ENCODE results near the gene ESF1.

The ESF1 gene

GRCh38 chr20:13676682-13677081, 108.0 kb downstream of the ESF1 start:
- Histone ChIP-seq H2AK5ac (ENCODE audit: low read length, severe bottlenecking) (no peak overlapping the region), H2BK12ac (ENCODE audit: low read length in 2 of 2) (no peak overlapping the region), H3K4me3 (ENCODE audit: insufficient read depth in 1 of 2, low read depth in 1 of 2, low read length in 2 of 2) (no peak overlapping the region), H3K9ac (ENCODE audit: low read length) (no peak overlapping the region), H3K9me3 (ENCODE audit: control insufficient read depth, low read length) (no peaks in the 10 kb centered on the region), H3K27me3 (ENCODE audit: control insufficient read depth in 1 of 2, insufficient read depth in 1 of 2, low read length in 2 of 2) (no peaks in the 10 kb centered on the region), H2BK5ac (ENCODE audit: low read depth, low read length, poor library complexity, severe bottlenecking) (no peak overlapping the region), H3K4me2 (ENCODE audit: low read length, poor library complexity, severe bottlenecking) (no peak overlapping the region), H2BK120ac (ENCODE audit: low read depth, low read length) (no peak overlapping the region), H2BK15ac (ENCODE audit: low read depth, poor library complexity, severe bottlenecking) (no peak overlapping the region), H3K4me1 (ENCODE audit: control insufficient read depth, insufficient read depth, low read depth, low read length) (no peaks in the 10 kb centered on the region), H3K18ac (ENCODE audit: low read depth in 1 of 2, low read length in 2 of 2) (no peak overlapping the region), H3K4ac (ENCODE audit: low read depth in 1 of 2, low read length in 2 of 2) (no peak overlapping the region), H4K8ac (ENCODE audit: low read length) (no peak overlapping the region), H3K23ac (ENCODE audit: low read length in 2 of 2) (no peak overlapping the region), H3K36me3 (ENCODE audit: control insufficient read depth in 1 of 2, insufficient read depth in 2 of 2, low read depth in 1 of 2, low read length in 2 of 2) (no peaks in the 10 kb centered on the region), H3K14ac (ENCODE audit: low read length in 2 of 2) (no peak overlapping the region), H4K91ac (ENCODE audit: low read length) (no peak overlapping the region), H2AFZ (ENCODE audit: low read depth, low read length) (no peak overlapping the region), H3K79me1 (replicated peaks; ENCODE audit: low read length, poor library complexity, severe bottlenecking) (no peaks in the 10 kb centered on the region), H3K27ac (ENCODE audit: low read length, poor library complexity, severe bottlenecking) (no peak overlapping the region)
- no peak for DNase-seq
- no CpG with 5 or more reads among the region's 3 CpGs for WGBS

- Histone ChIP-seq H3K4ac (ENCODE audit: low read depth in 1 of 2, low read length in 2 of 2) (no peak overlapping the region), H3K4me1 (ENCODE audit: control insufficient read depth, insufficient read depth, low read depth, low read length) (no peaks in the 10 kb centered on the region), H2BK120ac (ENCODE audit: low read depth, low read length) (no peak overlapping the region), H3K27me3 (ENCODE audit: control insufficient read depth in 1 of 2, insufficient read depth in 1 of 2, low read length in 2 of 2) (no peaks in the 10 kb centered on the region), H2BK12ac (ENCODE audit: low read length in 2 of 2) (no peak overlapping the region), H3K9me3 (ENCODE audit: control insufficient read depth, low read length) (no peaks in the 10 kb centered on the region), H2BK15ac (ENCODE audit: low read depth, poor library complexity, severe bottlenecking) (no peak overlapping the region), H2BK5ac (ENCODE audit: low read depth, low read length, poor library complexity, severe bottlenecking) (no peak overlapping the region), H3K23ac (ENCODE audit: low read length in 2 of 2) (no peak overlapping the region), H3K36me3 (ENCODE audit: control insufficient read depth in 1 of 2, insufficient read depth in 2 of 2, low read depth in 1 of 2, low read length in 2 of 2) (no peaks in the 10 kb centered on the region), H3K18ac (ENCODE audit: low read depth in 1 of 2, low read length in 2 of 2) (no peak overlapping the region), H4K91ac (ENCODE audit: low read length) (no peak overlapping the region), H3K4me2 (ENCODE audit: low read length, poor library complexity, severe bottlenecking) (no peak overlapping the region), H3K14ac (ENCODE audit: low read length in 2 of 2) (no peak overlapping the region), H3K9ac (ENCODE audit: low read length) (peak overlapping the region; percentile 33), H3K79me1 (replicated peaks; ENCODE audit: low read length, poor library complexity, severe bottlenecking) (no peaks in the 10 kb centered on the region), H4K8ac (ENCODE audit: low read length) (no peak overlapping the region), H2AK5ac (ENCODE audit: low read length, severe bottlenecking) (no peak overlapping the region), H2AFZ (ENCODE audit: low read depth, low read length) (no peak overlapping the region), H3K27ac (ENCODE audit: low read length, poor library complexity, severe bottlenecking) (no peak overlapping the region), H3K4me3 (ENCODE audit: insufficient read depth in 1 of 2, low read depth in 1 of 2, low read length in 2 of 2) (peak overlapping the region in 1 of 2 experiments; percentile 13)
- 100% methylated on average over 1 of the region's 3 CpGs for WGBS
- DNase-seq = no peak
These were observed 112.0 kb downstream of the ESF1 start for GRCh38 chr20:13672690-13673089.

GRCh38 chr20:13671916-13672378, 112.8 kb downstream of the ESF1 start:
- H3K4me2 ChIP-seq (ENCODE audit: low read length, poor library complexity, severe bottlenecking) = no peak overlapping the region
- no peaks in the 10 kb centered on the region for H3K4me1 ChIP-seq (ENCODE audit: control insufficient read depth, insufficient read depth, low read depth, low read length)
- H3K4me3 ChIP-seq (ENCODE audit: insufficient read depth in 1 of 2, low read depth in 1 of 2, low read length in 2 of 2) = peak overlapping the region in 1 of 2 experiments; percentile 13
- no peaks in the 10 kb centered on the region for H3K36me3 ChIP-seq (ENCODE audit: control insufficient read depth in 1 of 2, insufficient read depth in 2 of 2, low read depth in 1 of 2, low read length in 2 of 2)
- peak overlapping the region; percentile 76 for H3K9ac ChIP-seq (ENCODE audit: low read length)
- no peak overlapping the region for H2BK12ac ChIP-seq (ENCODE audit: low read length in 2 of 2)
- H3K4ac ChIP-seq (ENCODE audit: low read depth in 1 of 2, low read length in 2 of 2) = no peak overlapping the region
- no peak overlapping the region for H2AFZ ChIP-seq (ENCODE audit: low read depth, low read length)
- no peak overlapping the region for H4K91ac ChIP-seq (ENCODE audit: low read length)
- H2BK15ac ChIP-seq (ENCODE audit: low read depth, poor library complexity, severe bottlenecking) = no peak overlapping the region
- no peak overlapping the region for H4K8ac ChIP-seq (ENCODE audit: low read length)
- WGBS = 82% methylated on average over 1 of the region's 1 CpG
- no peak overlapping the region for H2BK5ac ChIP-seq (ENCODE audit: low read depth, low read length, poor library complexity, severe bottlenecking)
- no peak overlapping the region for H3K18ac ChIP-seq (ENCODE audit: low read depth in 1 of 2, low read length in 2 of 2)
- H3K9me3 ChIP-seq (ENCODE audit: control insufficient read depth, low read length) = no peaks in the 10 kb centered on the region
- no peak overlapping the region for H2AK5ac ChIP-seq (ENCODE audit: low read length, severe bottlenecking)
- H3K23ac ChIP-seq (ENCODE audit: low read length in 2 of 2) = no peak overlapping the region
- no peaks in the 10 kb centered on the region for H3K79me1 ChIP-seq (replicated peaks; ENCODE audit: low read length, poor library complexity, severe bottlenecking)
- no peak overlapping the region for H2BK120ac ChIP-seq (ENCODE audit: low read depth, low read length)
- no peaks in the 10 kb centered on the region for H3K27me3 ChIP-seq (ENCODE audit: control insufficient read depth in 1 of 2, insufficient read depth in 1 of 2, low read length in 2 of 2)
- DNase-seq = no peak
- H3K14ac ChIP-seq (ENCODE audit: low read length in 2 of 2) = no peak overlapping the region
- no peak overlapping the region for H3K27ac ChIP-seq (ENCODE audit: low read length, poor library complexity, severe bottlenecking)

- H3K36me3 ChIP-seq (ENCODE audit: control insufficient read depth in 1 of 2, insufficient read depth in 2 of 2, low read depth in 1 of 2, low read length in 2 of 2) = no peaks in the 10 kb centered on the region
- H3K23ac ChIP-seq (ENCODE audit: low read length in 2 of 2) = no peak overlapping the region
These were observed 113.2 kb downstream of the ESF1 start for GRCh38 chr20:13671512-13671911.

More at GRCh38 chr20:13671512-13671911, 113.2 kb downstream of the ESF1 start:
- Histone ChIP-seq H3K79me1 (replicated peaks; ENCODE audit: low read length, poor library complexity, severe bottlenecking) (no peaks in the 10 kb centered on the region), H2BK15ac (ENCODE audit: low read depth, poor library complexity, severe bottlenecking) (no peak overlapping the region), H3K27me3 (ENCODE audit: control insufficient read depth in 1 of 2, insufficient read depth in 1 of 2, low read length in 2 of 2) (no peaks in the 10 kb centered on the region), H3K4me2 (ENCODE audit: low read length, poor library complexity, severe bottlenecking) (no peak overlapping the region), H2BK120ac (ENCODE audit: low read depth, low read length) (no peak overlapping the region), H4K8ac (ENCODE audit: low read length) (no peak overlapping the region), H2AFZ (ENCODE audit: low read depth, low read length) (no peak overlapping the region), H3K9ac (ENCODE audit: low read length) (peak overlapping the region; percentile 76), H2AK5ac (ENCODE audit: low read length, severe bottlenecking) (no peak overlapping the region), H3K4ac (ENCODE audit: low read depth in 1 of 2, low read length in 2 of 2) (no peak overlapping the region), H2BK12ac (ENCODE audit: low read length in 2 of 2) (no peak overlapping the region), H2BK5ac (ENCODE audit: low read depth, low read length, poor library complexity, severe bottlenecking) (no peak overlapping the region), H3K9me3 (ENCODE audit: control insufficient read depth, low read length) (no peaks in the 10 kb centered on the region), H3K18ac (ENCODE audit: low read depth in 1 of 2, low read length in 2 of 2) (no peak overlapping the region), H3K14ac (ENCODE audit: low read length in 2 of 2) (no peak overlapping the region), H3K27ac (ENCODE audit: low read length, poor library complexity, severe bottlenecking) (no peak overlapping the region), H4K91ac (ENCODE audit: low read length) (no peak overlapping the region), H3K4me3 (ENCODE audit: insufficient read depth in 1 of 2, low read depth in 1 of 2, low read length in 2 of 2) (peak overlapping the region in 1 of 2 experiments; percentile 11), H3K4me1 (ENCODE audit: control insufficient read depth, insufficient read depth, low read depth, low read length) (no peaks in the 10 kb centered on the region)
- no peak for DNase-seq
- WGBS = no CpG with 5 or more reads among the region's 2 CpGs

All from mesenchymal stem cell (in vitro differentiated cells and primary cell).